IPS-18c (cell line): ENCODE results near the gene IFIT5.
"Not testable (repeated sequence)": the region's sequence is repeated elsewhere in the genome, so short reads cannot be mapped to it uniquely, and the experiment has no call there.

ENCODE experiments used
- H3K4me3 ChIP-seq: 2 replicates; pipeline ENCODE4 v1.7.0; 2013; ENCODE audit warnings: low read depth, mild to moderate bottlenecking, low read length, moderate library complexity; ENCODE audit not compliant: insufficient read depth
- H3K9me3 ChIP-seq: one replicate; pipeline ENCODE4 v1.6.1; 2013; ENCODE audit warnings: mild to moderate bottlenecking, low read length, moderate library complexity; ENCODE audit not compliant: control insufficient read depth, insufficient read depth

Gene IFIT5

DNA sequence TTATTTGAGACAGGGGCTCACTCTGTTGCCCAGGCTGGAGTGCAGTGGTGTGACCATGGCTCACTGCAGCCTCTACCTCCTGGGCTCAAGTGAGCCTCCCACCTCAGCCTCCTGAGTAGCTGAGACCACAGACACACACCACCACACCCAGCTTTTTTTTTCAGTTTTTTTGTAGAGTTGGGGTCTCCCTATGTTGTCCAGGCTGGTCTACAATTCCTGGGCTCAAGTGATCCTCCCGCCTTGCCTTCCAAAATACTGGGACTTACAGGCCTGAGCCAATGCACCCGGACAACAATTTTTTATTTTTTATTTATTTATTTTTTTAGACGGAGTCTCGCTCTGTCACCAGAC is 23.2 kb upstream of the IFIT5 start:
- H3K4me3 ChIP-seq, H3K9me3 ChIP-seq: not testable (repeated sequence)

DNA sequence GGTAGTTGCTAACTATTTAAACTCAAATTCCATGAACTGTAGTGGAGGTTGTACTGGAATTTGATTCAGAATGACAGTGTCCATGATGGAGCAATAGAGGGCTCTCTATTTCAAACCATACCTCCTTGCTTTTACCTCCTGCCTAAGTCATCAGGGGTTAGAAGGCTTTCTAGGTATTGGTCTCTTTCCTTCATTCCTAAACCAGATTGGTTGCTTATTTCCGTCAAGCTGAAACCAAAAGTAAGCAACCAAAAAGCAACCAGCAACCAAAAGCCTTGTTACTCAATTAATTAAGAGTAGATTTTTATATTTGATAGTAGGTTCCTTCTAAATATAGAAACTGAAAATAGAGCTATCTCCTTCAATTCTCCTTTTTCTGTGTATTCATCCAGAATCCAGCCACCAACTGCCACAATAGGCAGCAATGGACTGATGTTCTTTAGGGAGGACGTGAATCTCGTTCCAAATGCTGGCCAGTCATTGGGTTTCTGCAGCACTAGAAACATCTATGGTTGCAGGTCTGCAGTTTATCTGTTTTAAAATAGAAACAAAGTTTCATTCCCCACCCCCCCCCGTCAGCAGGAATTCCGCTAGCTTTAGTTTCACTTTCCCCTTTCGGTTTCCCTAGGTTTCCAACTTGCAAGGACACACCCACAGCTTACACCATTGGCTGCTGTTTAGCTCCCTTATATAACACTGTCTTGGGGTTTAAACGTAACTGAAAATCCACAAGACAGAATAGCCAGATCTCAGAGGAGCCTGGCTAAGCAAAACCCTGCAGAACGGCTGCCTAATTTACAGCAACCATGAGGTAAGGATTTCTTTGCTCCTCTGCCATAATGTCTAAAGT is 22.2 kb upstream of the IFIT5 start, which contains the start of gene IFIT1:
Gene IFIT1, plus strand, starts transcription at position 717 of the 850 bp plus-strand sequence. Its CDS starts 90 bp downstream, at position 807.
- H3K4me3 ChIP-seq: peak within 1 kb of the TSS; percentile 47

DNA sequence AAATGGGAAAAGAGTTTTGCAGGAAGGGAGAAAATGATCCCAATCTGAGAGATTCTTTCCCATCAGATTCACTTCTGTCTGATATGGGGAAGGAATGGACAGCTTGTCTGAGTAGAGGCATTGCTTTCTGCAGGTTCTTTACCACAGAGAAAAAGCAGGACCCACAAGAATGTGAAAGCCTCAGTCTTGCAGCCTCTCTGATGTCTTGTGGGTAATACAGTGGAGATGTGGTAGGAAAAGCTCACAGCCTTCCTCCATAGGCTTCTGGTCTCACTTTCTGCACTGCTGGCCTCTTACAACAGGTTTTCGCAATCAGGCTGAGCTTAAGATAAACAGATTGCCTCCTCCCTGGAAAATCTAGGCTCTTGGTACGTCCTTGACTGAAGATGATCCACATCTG is 21.4 kb upstream of the IFIT5 start:
- H3K9me3 ChIP-seq: no peaks in the 10 kb centered on the region
- H3K4me3 ChIP-seq: no peak overlapping the region; the same call in 1 of the 2 replicates

More for the DNA sequence above, 22.2 kb upstream of the IFIT5 start, which contains the start of gene IFIT1:
- no peaks in the 10 kb centered on the region for H3K9me3 ChIP-seq

DNA sequence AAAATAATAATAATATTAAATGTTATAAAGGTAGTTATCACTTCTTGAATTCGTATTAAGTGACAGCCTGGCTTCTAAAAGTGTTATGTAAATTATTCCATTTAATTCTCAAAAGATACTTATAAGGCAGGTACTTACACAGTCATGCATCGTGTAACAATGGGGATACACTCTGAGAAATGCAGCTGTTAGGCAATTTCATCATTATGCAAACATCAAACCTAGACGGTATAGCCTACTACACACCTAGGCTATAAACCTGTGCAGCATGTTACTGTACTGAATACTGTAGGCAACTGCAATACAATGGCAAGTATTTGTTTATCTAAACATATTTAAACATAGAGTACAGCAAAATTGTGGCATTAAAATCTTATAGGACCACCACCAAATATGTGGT is 20.5 kb upstream of the IFIT5 start:
- Histone ChIP-seq H3K4me3 (no peak overlapping the region), H3K9me3 (no peaks in the 10 kb centered on the region)

DNA sequence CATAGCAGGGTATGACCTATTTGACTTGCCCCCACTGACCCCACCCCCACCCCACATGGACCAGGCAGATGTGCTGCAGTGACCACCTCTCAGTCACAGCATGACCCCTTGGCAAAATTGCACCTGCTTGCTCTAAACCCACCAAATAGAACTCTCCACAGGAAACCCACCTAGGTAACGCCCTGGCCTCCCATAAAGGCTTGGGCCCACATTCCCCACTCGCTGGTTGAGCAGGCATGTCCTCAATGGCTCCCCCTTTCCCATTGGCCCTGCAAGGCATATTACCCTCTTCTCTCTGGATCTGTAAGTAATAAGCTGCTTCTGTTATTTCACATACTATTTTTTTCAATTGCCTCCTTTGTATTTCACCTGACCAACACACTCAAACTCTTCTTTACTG is 19.2 kb upstream of the IFIT5 start:
- Histone ChIP-seq H3K4me3 (no peak overlapping the region), H3K9me3 (no peaks in the 10 kb centered on the region)

DNA sequence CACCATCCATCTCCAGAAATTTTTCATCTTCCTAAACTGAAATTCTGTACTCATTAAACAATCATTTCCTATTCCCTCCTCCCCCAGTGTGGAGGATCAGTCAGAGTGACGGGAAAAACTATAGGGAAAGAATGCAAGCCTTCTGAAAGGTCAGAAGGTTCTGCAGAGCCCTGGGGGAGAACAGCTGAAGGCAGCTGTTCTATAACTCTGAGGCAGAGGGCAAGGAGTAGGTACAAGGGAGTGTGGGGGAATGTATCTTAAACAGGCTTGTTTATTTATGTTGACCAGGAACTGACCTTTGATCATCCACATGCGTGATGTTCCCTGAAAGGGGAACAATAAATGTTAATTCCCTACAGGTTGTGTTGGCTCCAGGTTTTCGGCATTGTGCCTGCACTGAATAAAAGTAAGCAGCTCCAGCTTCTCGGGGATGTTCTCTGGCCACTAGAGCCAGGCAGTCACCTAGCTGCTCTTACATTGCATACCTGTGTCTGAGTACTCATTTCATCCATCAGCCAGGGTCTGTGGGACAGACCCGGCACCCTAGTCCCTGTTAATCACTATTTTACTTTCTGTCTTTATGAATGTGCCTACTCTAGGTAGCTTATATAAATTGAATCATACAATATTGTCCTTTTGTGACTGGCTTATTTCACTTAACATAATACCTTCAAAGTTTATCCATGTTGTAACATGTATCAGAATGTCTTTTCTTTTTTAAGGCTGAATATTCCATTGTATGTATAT is 16.2 kb upstream of the IFIT5 start:
- Histone ChIP-seq H3K9me3 (no peaks in the 10 kb centered on the region), H3K4me3 (no peak overlapping the region)

DNA sequence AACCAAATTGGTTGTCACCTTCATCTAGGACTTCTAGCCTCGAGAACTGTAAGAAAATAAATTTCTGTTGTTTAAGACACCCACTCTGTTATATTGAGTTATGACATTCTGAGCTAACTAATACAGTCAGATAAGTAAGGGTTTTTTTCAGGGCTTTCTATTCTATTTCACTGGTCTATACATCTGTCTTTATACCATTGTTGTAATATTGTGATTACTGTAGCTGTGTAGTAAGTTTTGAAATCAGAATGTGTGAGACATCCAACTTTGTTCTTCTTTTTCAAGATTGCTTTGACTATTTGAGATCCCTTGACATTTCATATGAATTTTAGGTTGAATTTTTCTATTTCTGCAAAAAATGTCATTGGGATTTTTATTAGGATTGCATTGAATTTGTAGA is 14.4 kb upstream of the IFIT5 start:
- Histone ChIP-seq H3K4me3 (no peak overlapping the region), H3K9me3 (no peaks in the 10 kb centered on the region)

DNA sequence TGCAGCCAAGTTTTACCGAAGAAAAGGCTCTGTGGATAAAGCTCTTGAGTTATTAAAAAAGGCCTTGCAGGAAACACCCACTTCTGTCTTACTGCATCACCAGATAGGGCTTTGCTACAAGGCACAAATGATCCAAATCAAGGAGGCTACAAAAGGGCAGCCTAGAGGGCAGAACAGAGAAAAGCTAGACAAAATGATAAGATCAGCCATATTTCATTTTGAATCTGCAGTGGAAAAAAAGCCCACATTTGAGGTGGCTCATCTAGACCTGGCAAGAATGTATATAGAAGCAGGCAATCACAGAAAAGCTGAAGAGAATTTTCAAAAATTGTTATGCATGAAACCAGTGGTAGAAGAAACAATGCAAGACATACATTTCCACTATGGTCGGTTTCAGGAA is 11.3 kb upstream of the IFIT5 start:
- Histone ChIP-seq H3K9me3 (no peaks in the 10 kb centered on the region), H3K4me3 (no peak overlapping the region)

DNA sequence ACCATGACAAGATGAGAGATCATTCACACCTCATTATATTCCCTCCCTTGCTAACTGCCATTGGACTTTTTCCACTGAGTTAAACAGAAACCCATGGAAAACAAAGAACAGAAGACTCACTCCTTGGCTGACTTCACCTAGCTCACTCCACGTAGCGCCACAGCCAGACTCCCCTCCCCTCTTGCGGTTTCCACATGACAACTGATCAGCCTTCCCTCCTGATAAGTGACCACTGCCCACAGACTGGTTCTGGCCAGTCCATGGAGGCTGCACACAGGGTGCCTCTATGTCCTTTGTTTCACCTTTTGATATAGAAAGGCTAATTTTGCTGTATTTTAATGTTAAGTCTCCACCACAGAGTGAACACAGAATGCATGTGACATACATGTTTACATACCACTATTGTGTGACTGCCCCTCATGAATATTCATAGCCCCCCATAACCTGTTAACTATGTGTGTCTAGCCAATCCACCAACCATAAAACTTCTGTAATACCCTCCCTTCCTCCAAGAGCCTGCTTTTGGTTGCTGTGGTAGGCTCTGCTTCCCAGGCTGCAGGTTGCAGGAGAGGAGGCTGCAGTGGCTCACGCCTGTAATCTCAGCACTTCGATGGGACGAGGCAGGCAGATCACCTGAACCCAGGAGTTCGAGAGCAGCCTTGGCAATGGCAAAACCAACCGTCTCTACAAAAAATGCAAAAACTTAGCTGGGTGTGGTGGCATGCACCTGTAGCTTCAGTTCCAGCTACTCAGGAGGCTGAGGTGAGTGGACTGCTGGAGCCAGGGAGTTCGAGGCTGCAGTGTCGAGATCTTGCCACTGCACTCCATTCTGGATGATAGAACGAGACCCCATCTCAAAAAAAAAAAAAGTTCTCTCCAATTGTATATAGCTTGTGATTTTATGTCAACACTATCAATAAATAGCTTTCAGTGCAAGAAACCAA is 10.0 kb upstream of the IFIT5 start:
- no peaks in the 10 kb centered on the region for H3K9me3 ChIP-seq
- no peak overlapping the region for H3K4me3 ChIP-seq

DNA sequence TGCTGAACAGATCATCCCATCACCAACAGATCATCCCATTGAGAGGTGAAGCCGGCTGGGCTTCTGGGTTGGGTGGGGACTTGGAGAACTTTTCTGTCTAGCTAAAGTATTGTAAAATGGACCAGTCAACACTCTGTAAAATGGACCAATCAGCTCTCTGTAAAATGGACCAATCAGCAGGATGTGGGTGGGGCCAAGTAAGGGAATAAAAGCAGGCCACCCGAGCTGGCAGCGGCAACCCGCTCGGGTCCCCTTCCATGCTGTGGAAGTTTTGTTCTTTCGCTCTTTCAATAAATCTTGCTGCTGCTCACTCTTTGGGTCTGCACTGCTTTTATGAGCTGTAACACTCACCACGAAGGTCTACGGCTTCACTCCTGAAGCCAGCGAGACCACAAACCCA is 8.2 kb upstream of the IFIT5 start:
- H3K4me3 ChIP-seq, H3K9me3 ChIP-seq: not testable (repeated sequence)

DNA sequence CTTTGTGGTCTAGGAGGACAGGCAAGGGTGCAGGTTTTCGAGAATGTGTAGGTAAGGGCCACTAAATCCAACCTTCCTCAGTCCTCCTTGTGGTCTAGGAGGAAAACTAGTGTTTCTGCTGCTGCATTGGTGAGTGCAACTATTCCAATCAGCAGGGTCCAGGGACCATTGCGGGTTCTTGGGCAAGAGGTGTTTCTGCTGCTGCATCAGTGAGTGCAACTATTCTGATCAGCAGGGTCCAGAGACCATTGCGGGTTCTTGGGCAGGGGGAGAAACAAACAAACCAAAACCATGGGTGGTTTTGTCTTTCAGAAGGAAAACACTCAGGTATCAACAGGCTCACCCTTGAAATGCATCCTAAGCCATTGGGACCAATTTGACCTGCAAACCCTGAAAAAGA is 6.6 kb upstream of the IFIT5 start:
- H3K4me3 ChIP-seq, H3K9me3 ChIP-seq: not testable (repeated sequence)

DNA sequence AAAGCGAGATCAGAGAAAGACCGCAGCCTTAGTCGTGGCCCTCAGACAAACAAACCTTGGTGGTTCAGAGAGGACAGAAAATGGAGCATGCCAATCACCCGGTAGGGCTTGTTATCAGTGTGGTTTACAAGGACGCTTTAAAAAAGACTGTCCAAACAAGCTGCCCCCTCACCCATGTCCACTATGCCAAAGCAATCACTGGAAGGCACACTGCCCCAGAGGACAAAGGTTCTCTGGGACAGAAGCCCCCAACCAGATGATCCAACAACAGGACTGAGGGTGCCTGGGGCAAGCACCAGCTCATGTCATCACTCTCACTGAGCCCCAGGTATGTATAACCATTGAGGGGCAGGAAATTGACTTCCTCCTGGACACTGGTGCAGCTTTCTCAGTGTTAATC is 5.1 kb upstream of the IFIT5 start:
- not testable (repeated sequence) for H3K9me3 ChIP-seq, H3K4me3 ChIP-seq

DNA sequence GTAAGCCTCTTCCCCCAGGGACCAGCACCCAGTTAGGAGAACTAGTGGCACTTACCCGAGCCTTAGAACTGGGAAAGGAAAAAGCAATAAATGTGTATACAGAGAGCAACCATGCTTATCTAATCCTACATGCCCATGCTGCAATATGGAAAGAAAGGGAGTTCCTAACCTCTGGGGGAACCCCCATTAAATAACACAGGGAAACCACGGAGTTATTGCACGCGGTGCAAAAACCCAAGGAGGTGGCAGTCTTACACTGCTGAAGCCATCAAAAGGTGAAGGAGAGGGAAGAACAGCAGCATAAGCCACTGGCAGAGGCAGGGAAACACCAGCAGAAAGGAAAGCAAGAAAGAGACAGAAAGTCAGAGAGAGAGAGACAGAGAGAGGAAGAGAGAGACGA is 3.8 kb upstream of the IFIT5 start:
- H3K4me3 ChIP-seq, H3K9me3 ChIP-seq: not testable (repeated sequence)

DNA sequence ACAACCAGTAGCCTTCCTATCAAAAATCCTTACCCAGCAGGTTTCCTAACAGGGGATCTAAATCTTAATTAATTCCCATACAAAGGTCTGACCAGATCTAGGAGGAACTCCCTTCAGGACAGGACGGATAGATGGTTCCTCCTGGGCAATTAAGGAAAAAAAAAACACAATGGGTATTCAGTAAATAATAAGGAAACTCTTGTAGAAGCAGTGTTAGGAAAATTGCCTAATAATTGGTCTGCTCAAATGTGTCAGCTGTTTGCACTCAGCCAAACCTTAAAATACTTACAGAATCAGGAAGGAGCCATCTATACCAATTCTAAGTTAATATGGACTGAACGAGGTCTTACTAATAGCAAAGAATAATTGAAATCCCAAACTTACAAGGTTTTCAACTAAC is 3.2 kb upstream of the IFIT5 start:
- not testable (repeated sequence) for H3K4me3 ChIP-seq, H3K9me3 ChIP-seq

DNA sequence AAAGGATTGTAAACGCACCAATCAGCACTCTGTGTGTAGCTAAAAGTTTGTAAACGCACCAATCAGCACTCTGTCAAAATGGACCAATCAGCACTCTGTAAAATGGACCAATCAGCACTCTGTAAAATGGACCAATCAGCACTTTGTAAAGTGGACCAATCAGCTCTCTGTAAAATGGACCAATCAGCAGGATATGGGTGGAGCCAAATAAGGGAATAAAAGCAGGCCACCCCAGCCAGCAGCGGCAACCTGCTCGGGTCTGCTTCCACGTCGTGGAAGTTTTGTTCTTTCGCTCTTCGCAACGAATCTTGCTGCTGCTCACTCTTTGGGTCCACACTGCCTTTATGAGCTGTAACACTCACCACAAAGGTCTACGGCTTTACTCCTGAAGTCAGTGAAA is 2.1 kb upstream of the IFIT5 start:
- not testable (repeated sequence) for H3K4me3 ChIP-seq, H3K9me3 ChIP-seq

DNA sequence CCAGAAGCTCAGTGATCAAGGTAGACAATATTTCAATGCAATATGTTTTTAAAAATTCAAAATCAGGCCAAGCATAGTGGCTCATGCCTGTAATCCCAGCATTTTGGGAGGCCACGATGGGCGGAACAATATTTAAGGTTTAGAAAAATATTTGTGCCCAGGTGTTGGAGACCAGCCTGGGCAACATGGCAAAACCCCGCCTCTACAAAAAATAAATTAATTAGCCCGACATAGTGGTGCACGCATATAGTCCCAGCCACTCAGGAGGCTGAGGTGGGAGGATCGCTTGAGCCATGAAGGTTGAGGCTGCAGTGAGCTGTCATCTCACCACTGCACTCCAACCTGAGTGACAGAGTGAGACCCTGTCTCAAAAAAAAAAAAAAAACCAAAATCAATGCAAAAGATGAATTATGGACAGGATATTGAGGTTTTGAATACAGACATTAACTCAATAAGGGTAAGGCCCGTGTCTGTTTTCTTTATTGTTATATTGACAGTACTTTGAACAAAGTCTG is 913 bp upstream of the IFIT5 start:
- Histone ChIP-seq H3K4me3 (no peak overlapping the region), H3K9me3 (no peaks in the 10 kb centered on the region)
